HuH-7.5 (cell line): Measurements from ENCODE around the gene CELF4.

ENCODE experiments used
- DNase-seq: peaks from one replicate; pipeline ENCODE4 v3.0.0; 2011; ENCODE audit warnings: low spot score

The CELF4 gene

GRCh38 chr18:37252854-37253393 is 312.7 kb downstream of the CELF4 start:
- DNase-seq = no peak

GRCh38 chr18:37252342-37252741 is 313.3 kb downstream of the CELF4 start:
- DNase-seq = no peak

- DNase-seq = no peak
These were observed 313.9 kb downstream of the CELF4 start for GRCh38 chr18:37251679-37252078.

GRCh38 chr18:37249895-37250618 is 315.5 kb downstream of the CELF4 start:
- DNase-seq = no peak

GRCh38 chr18:37249171-37249886 is 316.3 kb downstream of the CELF4 start:
- no peak for DNase-seq

- DNase-seq = no peak
These were observed 317.3 kb downstream of the CELF4 start for GRCh38 chr18:37248281-37248680.

GRCh38 chr18:37247497-37248161 is 318.0 kb downstream of the CELF4 start:
- DNase-seq = no peak

GRCh38 chr18:37246779-37247340 is 318.7 kb downstream of the CELF4 start:
- no peak for DNase-seq

- DNase-seq = no peak
These were observed 321.0 kb downstream of the CELF4 start for GRCh38 chr18:37244618-37245017.

GRCh38 chr18:37243741-37244140 is 321.9 kb downstream of the CELF4 start:
- DNase-seq = no peak

GRCh38 chr18:37242826-37243560 is 322.6 kb downstream of the CELF4 start:
- DNase-seq = no peak

- DNase-seq = no peak
These were observed 323.5 kb downstream of the CELF4 start for GRCh38 chr18:37242091-37242490.

GRCh38 chr18:37238282-37239108 is 327.1 kb downstream of the CELF4 start:
- DNase-seq = no peak

- DNase-seq = no peak
These were observed 330.0 kb downstream of the CELF4 start for GRCh38 chr18:37235583-37235982.

- DNase-seq = no peak
These were observed 334.3 kb downstream of the CELF4 start for GRCh38 chr18:37231251-37231650.

GRCh38 chr18:37230768-37231167 is 334.8 kb downstream of the CELF4 start:
- DNase-seq = no peak

- no peak for DNase-seq
These were observed 340.3 kb downstream of the CELF4 start for GRCh38 chr18:37225279-37225678.

- no peak for DNase-seq
These were observed 342.6 kb downstream of the CELF4 start for GRCh38 chr18:37222999-37223378.

- no peak for DNase-seq
These were observed 343.1 kb downstream of the CELF4 start for GRCh38 chr18:37222354-37222998.

- DNase-seq = no peak
These were observed 346.3 kb downstream of the CELF4 start for GRCh38 chr18:37219257-37219656.
